GM18505 (cell line): ENCODE measurements around the gene ZNF619.

Experiments used
- ATAC-seq: cut with Tn5 transposase; IDR thresholded peaks from one replicate; pipeline ENCODE4 v1.9.1; 2021; ENCODE audit not compliant: unreplicated experiment
- POLR2A ChIP-seq: IDR thresholded peaks from 4 replicates; pipeline ENCODE4 v1.6.1; 2011; ENCODE audit warnings: borderline replicate concordance; ENCODE audit not compliant: insufficient read depth, insufficient read length; ENCODE audit errors: extremely low read depth

Gene ZNF619

DNA sequence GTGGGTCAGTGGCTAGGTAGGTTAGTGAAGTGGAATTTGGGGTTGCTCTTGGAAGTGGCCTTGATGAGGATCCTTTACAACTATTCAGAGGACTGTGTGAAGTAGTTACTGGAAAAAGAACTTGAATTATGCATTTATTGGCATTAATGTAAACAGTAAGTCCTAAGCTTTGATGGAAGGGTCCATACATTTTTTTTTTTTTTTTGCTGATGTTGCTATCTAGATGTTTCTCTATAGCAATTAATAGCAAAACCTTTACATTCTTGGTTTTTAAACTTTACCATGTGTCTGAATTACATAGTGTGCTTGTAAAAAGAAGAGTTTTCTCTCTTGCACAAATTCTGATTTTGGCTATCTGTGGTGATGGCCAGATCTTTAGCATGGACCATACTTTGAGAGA is 57.4 kb downstream of the ZNF619 start:
- no peak for TF ChIP-seq POLR2A
- no peak for ATAC-seq
